ENCODE measurements around the gene MIER1.
A peak's percentile ranks its signal among the peaks of the same experiment; 100 is the strongest.

MIER1 gene

DNA sequence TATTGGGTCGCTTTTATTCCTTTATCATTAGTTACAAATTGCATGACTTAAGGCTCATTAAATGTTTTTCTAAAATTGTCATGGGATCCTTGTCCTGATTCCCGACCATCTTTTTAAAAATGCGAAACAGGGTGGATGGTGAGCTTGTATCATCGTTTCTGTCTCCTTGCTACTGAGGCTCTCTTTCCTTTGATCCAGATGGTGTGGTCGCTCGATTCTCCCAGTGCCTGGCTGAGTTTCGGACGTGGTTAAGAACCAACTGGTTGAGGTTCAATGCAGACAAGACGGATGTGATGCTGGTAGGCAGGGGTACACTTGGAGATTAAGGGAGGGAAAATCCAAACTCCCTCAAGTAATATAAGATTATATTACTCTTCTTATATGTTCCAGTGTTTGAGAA is 1.2 kb downstream of the MIER1 start:
- peaks cover 5% of the 10 kb centered on the region for H3K27me3 Mint-ChIP-seq (ENCODE audit: low read depth)
- TF ChIP-seq, protein P1, sequence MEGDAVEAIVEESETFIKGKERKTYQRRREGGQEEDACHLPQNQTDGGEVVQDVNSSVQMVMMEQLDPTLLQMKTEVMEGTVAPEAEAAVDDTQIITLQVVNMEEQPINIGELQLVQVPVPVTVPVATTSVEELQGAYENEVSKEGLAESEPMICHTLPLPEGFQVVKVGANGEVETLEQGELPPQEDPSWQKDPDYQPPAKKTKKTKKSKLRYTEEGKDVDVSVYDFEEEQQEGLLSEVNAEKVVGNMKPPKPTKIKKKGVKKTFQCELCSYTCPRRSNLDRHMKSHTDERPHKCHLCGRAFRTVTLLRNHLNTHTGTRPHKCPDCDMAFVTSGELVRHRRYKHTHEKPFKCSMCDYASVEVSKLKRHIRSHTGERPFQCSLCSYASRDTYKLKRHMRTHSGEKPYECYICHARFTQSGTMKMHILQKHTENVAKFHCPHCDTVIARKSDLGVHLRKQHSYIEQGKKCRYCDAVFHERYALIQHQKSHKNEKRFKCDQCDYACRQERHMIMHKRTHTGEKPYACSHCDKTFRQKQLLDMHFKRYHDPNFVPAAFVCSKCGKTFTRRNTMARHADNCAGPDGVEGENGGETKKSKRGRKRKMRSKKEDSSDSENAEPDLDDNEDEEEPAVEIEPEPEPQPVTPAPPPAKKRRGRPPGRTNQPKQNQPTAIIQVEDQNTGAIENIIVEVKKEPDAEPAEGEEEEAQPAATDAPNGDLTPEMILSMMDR (IDR thresholded peaks at IDR 0.05; ENCODE audit: unreplicated experiment in 3 of 3), result no peak

DNA sequence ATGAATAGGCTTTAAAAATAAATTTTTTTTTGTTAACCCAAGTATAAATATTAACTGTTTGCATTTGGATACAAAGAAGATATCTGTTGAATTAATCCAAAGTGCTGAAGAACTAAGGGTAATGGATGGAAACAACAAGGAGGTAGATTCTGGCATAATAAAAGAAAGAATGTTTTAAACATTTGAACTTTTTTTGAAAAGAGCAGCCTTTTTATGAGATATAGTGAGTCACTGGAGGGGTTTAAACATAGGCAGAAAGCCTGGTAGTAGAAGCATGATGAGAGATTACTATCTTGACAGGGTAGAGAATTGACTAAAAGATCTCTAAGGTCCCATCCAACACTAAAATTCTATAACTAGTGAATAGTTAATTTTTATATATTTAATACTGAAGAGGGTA is 2.7 kb downstream of the MIER1 start:
- Mint-ChIP-seq H3K36me3 (ENCODE audit: low read depth) (no peaks in the 10 kb centered on the region), H3K9me3 (no peaks in the 10 kb centered on the region), H3K4me1 (peaks cover 48% of the 10 kb centered on the region), H3K27me3 (ENCODE audit: low read depth) (peaks cover 5% of the 10 kb centered on the region), H3K4me3 (peak overlapping the region in 2 of 3 experiments; percentile 28 to 36), H3K27ac (no peak overlapping the region)
- TF ChIP-seq, protein P1 (IDR thresholded peaks at IDR 0.05; ENCODE audit: unreplicated experiment in 3 of 3), result no peak

More for the DNA sequence above, 1.2 kb downstream of the MIER1 start:
- Mint-ChIP-seq H3K4me1 (peaks cover 37% of the 10 kb centered on the region), H3K4me3 (peak overlapping the region; percentile 92 to 94 (median 94)), H3K27ac (peak overlapping the region; percentile 92 to 99 (median 96)), H3K36me3 (ENCODE audit: low read depth) (no peaks in the 10 kb centered on the region), H3K9me3 (no peaks in the 10 kb centered on the region)

DNA sequence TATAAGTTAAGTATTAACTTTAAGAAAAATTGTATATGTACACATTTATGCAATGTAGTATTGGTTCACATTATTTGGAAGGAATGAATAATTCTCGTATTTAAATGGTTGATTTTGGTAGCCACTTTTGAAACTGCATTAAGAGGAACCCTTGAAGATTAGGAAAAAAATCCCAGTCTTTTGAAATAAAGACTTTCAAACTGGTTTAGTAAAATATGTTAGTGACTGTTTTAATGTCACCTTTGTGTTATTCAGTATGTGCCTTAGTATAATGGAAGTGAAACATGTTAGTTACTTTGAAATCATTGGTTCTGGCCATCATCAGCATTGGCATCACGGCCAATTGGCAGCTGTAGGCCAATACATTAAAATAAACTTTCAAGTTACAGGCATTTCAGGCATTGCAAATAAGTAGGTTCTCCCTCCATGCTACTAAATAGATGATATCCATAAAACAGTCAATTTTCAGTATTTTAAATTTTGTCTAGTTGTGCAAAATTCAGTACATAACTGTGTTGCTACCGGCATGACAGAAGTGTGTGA is 4.4 kb downstream of the MIER1 start:
- Mint-ChIP-seq H3K36me3 (ENCODE audit: low read depth) (no peaks in the 10 kb centered on the region), H3K9me3 (no peaks in the 10 kb centered on the region), H3K27me3 (ENCODE audit: low read depth) (peaks cover 5% of the 10 kb centered on the region), H3K4me3 (peak overlapping the region; percentile 91 to 99 (median 92)), H3K4me1 (peaks cover 39% of the 10 kb centered on the region), H3K27ac (peak overlapping the region; percentile 68 to 93 (median 92))
- TF ChIP-seq, protein P1 (IDR thresholded peaks at IDR 0.05; ENCODE audit: unreplicated experiment in 3 of 3), result no peak

DNA sequence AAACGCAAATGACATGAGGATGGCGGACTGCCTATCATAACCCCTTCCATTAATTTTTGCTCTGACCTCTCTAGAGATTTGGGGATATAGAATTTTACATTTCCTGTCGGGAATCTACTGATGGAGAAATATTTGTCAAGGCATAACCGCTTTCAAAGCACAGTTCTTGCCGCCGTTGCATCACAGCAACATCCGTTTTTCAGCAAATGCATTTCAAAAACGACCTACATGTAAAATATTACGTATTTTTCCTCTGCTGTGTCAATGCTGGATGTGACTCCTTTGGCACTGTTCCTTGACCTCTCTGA is 4.9 kb downstream of the MIER1 start:
- H3K4me3 Mint-ChIP-seq, result peak overlapping the region; percentile 91 to 99 (median 92)
- H3K9me3 Mint-ChIP-seq, result no peaks in the 10 kb centered on the region
- H3K27me3 Mint-ChIP-seq (ENCODE audit: low read depth), result peaks cover 5% of the 10 kb centered on the region
- peak overlapping the region; percentile 68 to 93 (median 92) for H3K27ac Mint-ChIP-seq
- TF ChIP-seq, protein P1 (IDR thresholded peaks at IDR 0.05; ENCODE audit: unreplicated experiment in 3 of 3), result no peak
- peaks cover 39% of the 10 kb centered on the region for H3K4me1 Mint-ChIP-seq
- H3K36me3 Mint-ChIP-seq (ENCODE audit: low read depth), result no peaks in the 10 kb centered on the region

DNA sequence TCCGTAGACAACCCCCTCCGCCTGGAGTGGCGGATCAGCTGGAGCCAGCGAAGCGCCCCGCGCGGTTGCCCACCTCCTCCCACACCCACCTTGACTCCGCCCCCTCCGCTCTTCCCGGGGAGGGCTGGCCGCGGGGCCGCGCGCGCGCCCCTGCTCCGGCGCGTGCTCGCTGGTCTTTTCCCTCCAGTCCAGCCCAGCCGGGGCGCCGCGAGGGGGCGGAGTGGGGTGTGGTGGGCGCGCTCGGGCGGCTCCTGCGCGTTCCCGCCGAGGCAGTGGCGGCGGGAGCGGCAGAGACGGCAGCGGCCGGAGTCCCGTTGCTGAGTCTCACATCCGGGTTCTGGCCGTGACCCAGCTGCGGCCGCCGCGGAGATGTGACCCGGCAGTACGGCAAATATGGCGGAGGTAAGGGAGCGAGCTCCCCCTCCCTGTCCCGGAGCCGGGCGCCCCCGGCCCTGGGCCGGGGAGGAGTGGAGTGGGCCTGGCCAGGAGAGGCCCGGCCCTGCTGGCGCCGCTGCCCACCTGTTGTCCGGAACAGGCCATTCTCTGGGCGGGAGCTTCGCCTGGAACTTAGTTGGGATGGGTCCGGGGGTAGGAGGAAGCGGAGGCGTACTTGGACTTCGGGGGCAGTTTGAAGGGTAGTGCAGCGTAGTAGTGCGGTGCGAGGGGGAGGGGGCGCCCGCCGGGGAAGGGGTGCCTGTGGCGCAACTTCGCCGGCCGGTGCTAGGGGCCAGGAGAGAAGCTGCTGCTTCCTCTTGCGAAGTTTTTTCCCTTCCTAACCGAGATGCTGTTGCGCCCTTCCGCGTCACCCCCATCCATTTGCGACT is 5.4 kb downstream of the MIER1 start:
- Mint-ChIP-seq H3K4me3 (peak overlapping the region; percentile 91 to 99 (median 92)), H3K36me3 (ENCODE audit: low read depth) (no peaks in the 10 kb centered on the region), H3K4me1 (peaks cover 39% of the 10 kb centered on the region), H3K9me3 (no peaks in the 10 kb centered on the region), H3K27ac (peak overlapping the region; percentile 91 to 93 (median 92)), H3K27me3 (ENCODE audit: low read depth) (peaks cover 2% of the 10 kb centered on the region)
- TF ChIP-seq, protein P1 (IDR thresholded peaks at IDR 0.05; ENCODE audit: unreplicated experiment in 3 of 3), result peak; percentile 21 to 47 (median 26)
